ENCODE data around the gene ARHGEF12.

Gene ARHGEF12

DNA sequence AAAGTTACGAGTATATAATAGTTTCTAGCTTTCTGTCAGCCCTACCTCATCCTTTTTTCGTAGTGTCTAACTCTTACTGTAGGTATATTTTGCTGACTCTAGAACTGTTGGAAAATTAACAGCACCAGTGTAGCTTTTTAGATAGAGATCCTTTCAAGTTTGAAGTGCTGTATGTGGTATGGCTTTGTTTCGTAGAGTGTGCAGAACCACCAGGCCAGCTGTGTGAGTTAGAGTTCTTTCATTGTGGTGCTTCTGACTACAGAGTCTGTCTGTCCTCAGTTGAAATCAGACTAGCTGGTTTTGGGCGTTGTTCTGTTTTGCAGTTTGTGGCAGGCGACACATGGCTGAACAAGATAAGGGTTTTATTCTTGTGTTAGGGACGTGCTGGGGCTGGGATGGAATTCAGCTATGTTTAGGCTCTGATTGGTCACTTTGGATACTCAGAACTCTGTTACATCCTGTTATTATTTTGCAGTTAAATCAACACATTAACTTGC lies 3.2 kb downstream of the ARHGEF12 start:
- no peak for DNase-seq (ENCODE audit: low read depth, low spot score)

DNA sequence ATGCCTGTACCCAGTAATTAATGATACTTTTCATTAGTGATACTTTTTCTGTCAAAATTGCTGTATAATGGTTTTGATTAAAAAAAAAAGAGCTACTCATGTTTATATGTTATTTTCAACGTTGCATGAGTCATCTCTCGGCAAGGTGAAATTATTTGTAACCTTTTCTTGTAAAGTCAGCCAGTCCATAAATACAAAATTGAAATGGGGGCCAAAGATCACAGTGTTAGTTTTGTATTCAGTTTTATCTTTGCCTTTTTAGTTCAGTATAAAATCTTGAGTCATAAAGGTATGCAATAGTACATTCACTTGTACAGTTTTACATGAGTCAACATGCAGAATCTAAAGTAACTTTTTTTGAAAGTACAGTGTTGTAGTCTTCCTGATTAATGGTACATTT lies 4.3 kb downstream of the ARHGEF12 start:
- DNase-seq (ENCODE audit: low read depth, low spot score) = no peak

DNA sequence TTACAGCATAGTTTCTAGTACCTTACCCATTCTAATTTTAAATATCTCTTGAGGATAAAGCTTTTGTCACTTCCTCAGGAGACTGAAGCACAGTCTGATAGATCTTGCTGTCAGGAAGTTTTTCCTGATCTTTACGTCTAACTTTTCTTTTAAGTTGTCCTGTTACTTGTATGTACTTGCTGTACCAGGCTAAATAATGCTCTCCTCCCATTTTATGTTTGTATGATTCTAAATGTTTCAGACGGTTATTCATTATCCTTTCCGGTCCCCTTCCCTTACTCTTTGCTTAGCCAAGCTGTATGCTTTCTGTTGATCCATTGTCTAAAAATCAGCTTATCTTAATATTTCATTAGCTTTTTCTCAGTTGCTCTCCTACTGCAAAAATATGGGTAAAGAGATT lies 6.0 kb downstream of the ARHGEF12 start:
- DNase-seq (ENCODE audit: low read depth, low spot score) = no peak

DNA sequence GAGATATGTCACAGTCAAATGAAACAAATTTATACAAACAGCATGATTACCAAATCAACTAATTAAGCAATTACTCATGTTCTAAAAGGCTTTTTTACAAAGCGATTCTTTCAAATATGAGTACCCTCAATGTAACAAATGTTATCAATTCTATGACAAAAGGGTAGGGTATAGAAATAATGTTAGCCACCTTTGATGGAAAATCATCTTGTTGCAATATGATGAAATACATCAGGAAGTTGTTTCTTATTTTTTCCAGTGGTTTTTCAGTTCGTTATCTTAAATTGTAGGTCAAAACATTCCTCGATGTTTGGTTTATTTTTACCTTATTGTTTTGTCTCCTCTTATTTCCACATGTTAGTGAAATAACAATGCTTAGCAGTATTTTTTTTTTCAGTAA lies 6.5 kb downstream of the ARHGEF12 start:
- no peak for DNase-seq (ENCODE audit: low read depth, low spot score)

DNA sequence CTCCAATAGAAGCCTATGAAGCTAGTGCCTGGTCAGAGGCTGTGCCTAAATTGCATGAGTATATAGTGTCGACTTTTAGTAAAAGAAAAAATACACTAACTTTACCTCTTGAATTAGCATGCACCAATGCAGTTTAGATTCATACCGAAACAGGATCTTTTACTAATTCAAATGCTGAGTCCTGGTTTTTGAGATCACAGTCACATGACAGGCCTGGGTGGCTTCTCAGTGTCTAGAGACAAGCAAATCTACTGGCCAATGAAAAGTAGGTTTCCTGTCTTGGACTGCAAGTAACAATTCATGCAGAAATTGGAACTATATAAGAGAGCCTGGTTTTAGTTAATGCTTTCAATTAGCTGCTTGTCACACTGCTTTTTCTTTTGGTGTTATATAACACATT lies 7.2 kb downstream of the ARHGEF12 start:
- no peak for DNase-seq (ENCODE audit: low read depth, low spot score)

DNA sequence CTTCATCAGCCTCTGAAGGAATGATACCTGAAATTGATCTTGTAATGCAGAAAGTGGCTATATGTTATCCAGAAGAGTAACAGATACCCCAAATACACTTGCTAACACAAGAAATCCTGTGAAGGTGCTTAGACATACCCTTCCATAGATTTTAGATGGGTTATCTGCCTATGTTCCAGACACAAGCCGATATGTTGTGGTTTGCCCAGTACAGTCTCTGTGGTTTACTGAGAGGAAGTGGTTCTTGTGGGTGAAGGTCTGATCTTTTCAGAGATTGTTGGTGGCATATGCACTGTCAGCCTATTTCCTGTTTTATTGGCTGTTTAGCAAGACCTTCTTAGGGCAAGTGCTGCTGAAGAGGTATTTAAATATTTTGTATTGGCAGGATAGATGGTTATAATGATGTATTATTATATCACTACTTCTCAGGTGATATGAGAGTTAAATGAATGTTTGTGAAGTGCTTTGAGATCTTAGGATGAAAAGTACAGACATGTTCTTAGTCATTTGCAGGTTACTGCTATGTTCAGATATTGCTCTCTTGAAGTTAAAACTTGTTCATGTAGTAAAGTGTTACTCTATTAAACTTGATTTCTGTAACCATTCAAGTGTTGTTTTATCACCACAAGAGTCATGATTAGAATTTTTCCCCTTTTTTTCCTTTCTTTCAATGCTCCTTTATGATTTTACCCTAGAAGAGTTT lies 8.2 kb downstream of the ARHGEF12 start:
- DNase-seq (ENCODE audit: low read depth, low spot score) = no peak

DNA sequence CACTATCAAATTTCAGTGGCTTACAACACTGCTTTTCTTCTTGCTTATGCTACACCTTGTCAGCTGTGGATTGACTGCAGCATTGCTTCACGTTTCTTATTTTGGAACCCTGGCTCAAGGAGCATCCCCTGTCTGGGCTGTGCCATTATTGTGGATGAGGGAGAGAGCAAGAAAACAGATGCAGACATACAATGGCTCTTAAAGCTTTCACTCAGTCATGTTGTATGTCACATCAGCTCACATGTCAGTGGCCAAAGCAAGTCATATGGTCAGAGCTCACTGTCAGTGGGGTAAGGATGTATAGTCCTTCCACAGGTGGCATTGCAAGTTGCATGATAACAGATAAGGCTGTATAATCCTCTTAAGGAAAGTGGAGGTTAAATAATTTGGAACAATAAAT lies 10.0 kb downstream of the ARHGEF12 start:
- DNase-seq (ENCODE audit: low read depth, low spot score) = no peak

DNA sequence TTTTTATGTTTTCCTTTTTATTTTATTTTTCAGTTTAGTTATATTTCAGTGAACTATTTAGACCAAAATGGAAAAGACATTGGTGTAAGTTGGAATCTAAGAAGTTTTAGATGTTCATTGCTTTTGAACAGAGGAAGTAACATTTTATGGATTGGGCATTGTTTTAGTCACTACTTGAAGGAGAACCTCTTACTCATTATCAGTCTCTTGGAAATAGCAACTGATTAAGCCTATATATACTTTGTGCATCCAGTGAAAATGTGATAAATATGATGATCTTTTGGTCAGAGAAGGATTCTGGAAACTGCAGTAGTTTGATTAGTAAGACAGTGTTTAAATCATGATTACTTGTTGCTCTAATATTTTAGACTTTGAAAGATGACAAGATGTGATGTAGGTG lies 14.4 kb downstream of the ARHGEF12 start:
- DNase-seq (ENCODE audit: low read depth, low spot score) = no peak

DNA sequence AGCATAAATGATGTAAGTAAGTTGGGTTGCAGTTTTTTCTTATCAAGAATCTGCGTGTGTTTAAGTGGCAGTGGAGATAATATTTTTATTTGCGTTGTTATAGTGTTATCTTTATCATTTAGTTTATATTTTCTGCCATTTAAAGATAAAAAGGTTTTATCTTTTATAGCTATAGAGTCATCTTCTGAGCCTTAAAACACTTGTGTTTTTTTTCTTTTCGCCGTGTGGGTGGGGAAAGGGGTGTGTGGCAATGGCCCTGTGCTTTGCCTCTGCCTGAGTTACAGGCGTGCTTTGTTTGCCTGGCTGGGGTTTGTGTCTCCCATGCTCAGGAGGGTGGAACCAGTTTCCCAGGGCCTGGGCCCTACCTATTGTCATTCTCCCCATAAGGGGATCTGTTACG lies 16.2 kb downstream of the ARHGEF12 start:
- no peak for DNase-seq (ENCODE audit: low read depth, low spot score)

DNA sequence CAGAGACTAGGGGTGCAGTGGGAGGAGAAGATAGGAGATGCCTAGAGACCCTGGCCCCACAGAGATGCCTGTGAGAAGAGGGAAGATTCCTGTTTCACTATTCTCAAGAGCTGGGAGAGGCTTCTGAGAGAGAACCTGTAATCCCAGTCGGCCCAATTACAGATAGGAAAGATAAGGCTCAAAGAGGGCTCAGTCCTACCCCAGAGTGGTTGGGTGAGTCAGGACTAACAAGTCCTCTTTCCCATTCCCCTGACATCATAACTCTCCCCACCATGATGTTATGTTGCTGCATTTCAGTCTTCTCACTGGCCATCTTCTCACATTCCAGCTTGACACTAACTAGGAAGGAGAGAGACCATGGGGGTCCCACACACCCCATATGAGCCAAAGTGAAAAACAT lies 17.9 kb downstream of the ARHGEF12 start:
- DNase-seq (ENCODE audit: low read depth, low spot score) = no peak

DNA sequence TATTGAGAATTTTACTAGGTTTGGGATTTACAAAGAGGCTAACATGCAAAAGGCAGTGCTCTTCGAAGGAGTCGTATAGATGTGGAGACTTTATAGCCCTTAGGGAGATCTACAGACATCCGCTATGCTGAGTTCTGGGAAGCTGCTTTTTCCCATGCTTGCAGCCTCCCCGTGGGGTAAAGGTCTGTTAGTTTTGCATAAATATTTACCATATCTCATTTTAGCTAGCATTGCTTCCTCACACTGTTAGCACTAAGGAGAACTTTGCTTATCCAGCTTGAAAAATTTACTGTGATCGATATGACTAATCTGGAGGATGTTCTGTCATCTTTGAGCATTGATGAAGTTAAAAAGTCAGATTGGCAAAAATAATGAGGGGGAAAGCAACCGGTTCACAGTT lies 18.6 kb downstream of the ARHGEF12 start:
- DNase-seq (ENCODE audit: low read depth, low spot score) = no peak

DNA sequence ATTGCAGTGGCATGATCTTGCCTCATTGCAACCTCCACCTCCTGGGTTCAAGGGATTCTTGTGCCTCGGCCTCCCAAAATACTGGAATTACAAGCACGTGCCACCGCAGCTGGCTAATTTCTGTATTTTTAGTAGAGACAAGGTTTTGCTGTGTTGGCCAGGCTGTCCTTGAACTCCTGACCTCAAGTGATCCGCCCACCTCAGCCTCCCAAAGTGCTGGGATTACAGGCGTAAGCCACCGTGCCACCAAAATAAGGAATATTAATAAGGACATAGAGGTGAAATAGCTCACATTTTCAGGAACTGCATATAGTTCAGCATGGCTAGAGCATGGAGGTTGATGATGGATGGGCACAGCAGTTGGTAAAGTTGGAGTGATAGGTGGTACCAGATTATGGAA lies 21.4 kb downstream of the ARHGEF12 start:
- no peak for DNase-seq (ENCODE audit: low read depth, low spot score)

DNA sequence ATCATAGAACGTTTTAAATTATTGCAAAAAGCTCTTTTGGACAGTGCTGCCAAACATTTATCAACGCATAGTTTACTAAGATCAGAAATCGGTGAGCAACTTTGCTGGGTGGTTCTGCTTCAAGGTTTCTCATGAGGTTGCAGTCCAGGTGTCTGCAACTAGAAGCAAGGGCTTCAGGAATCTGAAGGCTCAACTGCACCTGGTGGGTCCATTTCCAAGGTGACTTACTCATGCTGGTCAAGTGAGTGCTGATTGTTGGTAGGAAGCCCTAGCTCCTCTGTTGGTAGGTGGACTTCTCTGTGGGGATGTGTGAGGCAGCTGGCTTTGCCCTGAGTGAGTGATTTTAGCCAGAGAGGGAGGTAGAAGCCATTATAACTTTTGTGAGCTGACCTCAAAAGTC lies 22.5 kb downstream of the ARHGEF12 start:
- no peak for DNase-seq (ENCODE audit: low read depth, low spot score)

DNA sequence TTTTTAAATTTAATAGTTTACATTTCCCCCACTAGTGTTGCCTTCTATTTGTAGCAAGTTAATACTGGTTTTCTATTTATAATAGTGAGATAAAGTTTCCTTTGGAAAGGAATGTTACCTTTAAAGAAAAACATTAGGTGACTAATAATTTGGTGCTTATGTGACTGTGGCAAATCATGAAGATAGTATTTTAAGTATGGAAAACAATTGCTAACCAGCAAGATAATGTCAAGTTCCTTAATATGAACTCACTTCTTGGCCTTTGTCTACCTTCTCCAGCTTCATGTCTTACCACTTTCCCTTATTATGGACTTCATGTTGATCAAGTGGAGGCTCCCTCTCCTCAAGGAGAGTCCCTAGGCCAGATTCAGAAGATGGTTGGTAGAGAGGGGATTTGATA lies 27.2 kb downstream of the ARHGEF12 start:
- DNase-seq (ENCODE audit: low read depth, low spot score) = no peak

DNA sequence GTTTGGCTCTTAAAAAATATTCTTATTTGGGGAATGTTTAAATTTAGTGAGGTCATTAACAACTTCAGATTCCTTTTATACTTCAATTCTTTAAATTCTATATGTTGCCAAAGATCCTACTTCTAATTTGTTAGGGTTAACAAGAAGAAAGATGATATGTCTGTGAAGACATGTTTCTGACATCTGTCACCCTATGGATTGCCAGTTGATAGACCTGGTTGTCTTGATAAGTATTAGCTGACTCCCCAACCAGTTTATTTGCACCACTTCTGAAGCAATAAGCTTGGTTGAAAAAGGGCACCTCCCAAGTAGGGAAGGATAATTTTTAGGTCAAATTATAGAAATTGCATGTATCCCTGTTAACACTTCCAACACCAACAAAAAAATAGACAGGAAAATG lies 29.3 kb downstream of the ARHGEF12 start:
- no peak for DNase-seq (ENCODE audit: low read depth, low spot score)

DNA sequence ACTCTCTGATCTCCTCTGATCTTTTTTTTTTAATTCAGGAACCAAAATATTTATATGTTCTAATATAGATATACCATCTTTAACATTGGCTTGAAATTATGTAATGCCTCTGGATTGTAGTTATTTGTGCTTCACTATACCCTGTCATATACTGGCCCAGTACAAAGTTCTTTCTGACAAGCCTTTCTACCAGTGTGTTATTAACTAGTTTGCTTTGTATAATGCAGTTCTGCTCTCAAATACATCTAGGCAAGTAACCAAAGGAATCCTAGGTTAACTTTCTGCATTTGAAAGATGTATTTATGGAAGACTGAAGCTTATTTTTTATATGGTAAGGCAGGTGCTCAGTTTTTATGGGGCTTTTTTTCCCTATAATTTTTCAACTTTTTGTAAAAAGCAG lies 36.1 kb downstream of the ARHGEF12 start:
- no peak for DNase-seq (ENCODE audit: low read depth, low spot score)

DNA sequence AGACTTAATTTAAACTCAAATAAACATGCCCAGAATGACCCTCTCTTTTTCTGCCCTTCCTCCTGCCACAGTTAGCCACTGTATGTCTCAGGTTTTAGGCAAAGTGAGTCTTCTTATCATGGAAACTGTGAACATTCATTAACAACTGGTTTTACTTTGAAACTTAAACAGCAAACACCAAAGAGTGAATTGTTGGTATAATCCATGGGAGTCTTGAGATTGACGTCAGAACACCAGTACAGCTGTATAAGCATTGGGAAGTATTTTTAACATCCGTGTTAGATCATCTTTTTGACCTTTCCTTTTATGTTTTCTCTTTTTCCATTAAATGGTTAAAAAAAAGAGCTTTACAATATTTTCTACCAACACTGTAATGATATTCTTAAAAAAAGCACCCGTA lies 38.9 kb downstream of the ARHGEF12 start:
- no peak for DNase-seq (ENCODE audit: low read depth, low spot score)

DNA sequence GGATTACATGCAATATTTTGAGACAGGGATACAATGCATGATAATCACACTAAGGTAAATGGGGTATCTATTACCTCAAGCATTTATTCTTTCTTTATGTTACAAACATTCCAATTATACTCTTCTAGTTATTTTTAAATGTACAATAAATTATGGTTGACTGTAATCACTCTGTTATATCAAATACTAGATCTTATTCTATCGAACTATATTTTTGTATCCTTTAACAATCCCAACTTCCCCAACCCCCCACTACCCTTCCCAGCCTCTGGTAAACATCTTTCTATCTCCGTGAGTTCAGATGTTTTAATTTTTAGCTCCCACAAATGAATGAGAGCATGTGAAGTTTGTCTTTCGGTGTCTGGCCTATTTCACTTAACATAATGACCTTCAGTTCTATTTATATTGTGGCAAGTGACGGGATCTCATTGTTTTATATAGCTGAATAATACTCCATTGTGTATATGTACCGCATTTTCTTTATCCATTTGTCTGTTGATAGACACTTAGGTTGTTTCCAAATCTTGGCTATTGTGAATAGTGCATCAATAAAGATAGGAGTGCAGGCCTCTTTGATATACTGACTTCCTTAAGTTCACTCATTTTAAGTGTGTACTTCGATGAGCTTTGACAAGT lies 40.5 kb downstream of the ARHGEF12 start:
- no peak for DNase-seq (ENCODE audit: low read depth, low spot score)

DNA sequence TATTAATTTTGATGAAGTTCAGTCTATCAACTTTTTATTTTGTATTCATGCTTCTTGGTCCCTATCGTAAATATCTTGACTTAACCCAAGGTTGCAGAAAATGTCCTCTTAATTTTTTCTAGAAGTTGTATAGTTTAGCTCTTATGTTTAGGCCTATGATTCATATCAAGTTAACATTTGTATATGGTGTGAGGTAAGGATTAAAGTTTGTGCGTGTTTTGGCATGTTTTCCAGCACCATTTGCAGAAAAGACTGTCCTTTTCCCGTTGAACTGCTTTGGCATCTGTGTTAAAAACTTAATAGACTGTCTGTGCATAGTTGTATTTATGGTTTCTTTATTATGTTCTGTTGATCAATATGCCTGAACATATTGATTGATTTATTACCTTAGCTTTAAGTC lies 42.3 kb downstream of the ARHGEF12 start:
- no peak for DNase-seq (ENCODE audit: low read depth, low spot score)

DNA sequence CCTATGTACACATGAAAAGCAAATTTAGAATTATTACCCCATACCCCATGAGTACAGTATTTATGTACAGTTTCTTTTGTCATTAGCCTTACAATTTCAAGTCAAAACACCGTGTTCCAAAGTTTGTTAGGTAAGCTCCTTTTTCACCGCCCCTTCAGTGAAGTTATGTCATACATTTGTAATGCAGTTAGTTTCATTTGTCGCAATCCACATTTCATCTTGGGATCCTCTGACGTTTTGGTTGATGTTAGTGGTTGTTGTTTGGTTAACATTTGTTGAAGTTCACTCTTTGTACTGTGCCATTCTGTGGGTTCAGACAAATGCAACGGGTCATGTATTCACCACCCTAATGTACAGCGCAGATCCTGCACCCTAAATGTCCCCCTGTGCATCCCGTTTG lies 45.2 kb downstream of the ARHGEF12 start:
- no peak for DNase-seq (ENCODE audit: low read depth, low spot score)

DNA sequence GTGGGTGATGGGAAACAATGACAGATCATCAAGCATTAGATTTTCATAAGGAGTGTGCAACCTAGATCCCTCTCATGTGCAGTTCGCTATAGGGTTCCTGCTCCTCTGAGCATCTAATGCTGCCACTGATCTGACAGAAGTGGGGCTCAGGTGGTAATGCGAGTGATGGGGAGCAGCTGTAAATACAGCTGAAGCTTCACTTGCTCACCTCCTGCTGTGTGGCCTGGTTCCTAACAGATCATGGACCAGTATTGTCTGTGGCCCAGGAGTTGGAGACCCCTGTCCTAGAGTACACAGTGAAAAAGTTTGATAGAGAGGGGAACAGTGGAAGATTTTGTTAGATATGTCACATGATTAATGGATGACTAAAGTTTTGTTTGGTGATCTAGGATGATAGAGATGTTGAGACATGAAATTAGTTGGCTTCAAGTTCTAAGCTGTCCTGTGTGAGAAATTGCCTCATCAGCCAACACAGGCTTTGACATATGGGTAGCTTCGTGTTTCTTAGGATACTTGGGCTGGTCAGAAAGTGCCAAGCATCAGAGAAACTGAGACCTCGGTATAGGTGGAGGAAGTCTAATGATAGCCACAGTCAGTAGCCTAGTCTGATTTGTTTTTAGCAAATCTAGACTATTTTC lies 47.4 kb downstream of the ARHGEF12 start:
- DNase-seq (ENCODE audit: low read depth, low spot score) = no peak

DNA sequence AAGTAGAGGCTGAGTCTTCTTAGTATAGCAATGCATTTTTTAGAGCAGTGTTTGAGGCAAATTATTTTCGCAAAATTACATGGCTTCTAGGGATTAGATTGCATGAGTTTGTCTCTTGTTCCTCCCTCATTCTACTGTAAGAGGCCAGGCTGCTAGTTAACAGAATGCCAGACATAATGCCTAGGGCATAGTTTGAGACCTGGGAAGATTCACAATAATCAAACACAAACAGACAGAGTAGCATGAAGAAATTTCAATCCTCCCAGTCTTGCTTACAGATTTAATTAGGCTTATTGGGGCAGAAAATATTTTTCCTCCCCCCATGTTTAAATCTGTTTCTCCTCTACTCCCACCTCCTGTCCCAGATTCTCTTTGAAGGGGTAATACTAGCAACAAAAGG lies 48.3 kb downstream of the ARHGEF12 start:
- no peak for DNase-seq (ENCODE audit: low read depth, low spot score)

DNA sequence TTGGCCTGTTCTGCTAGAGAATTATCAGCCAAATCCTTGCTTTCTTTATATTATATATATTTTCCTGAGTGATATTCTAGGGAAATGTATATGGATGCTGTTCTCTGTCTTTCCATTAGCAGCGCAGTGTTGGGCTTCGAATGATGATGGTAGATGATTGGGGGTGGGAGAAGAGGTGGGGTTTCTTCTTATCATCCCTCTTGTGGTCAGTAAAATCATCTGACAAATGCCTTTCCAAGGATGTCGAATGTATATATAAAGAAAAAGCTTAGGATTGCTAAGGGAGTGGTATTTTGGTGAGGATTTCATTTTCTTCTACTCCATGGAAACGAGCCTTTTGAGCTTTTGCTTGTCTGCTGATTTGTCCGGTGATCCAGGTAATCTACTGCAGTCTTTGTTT lies 48.9 kb downstream of the ARHGEF12 start:
- DNase-seq (ENCODE audit: low read depth, low spot score) = no peak

Data from iPS DF 19.7 (cell line).